ENCODE measurements around the gene F8. TPM values are rescaled to one million over a fixed set of nuclear protein-coding genes. Genes with fewer than 3 reads are reported as not detected.

F8 gene
- total and polyA plus RNA-seq, 2 donors from 2014 or later = 15.1 to 41.3 TPM

DNA sequence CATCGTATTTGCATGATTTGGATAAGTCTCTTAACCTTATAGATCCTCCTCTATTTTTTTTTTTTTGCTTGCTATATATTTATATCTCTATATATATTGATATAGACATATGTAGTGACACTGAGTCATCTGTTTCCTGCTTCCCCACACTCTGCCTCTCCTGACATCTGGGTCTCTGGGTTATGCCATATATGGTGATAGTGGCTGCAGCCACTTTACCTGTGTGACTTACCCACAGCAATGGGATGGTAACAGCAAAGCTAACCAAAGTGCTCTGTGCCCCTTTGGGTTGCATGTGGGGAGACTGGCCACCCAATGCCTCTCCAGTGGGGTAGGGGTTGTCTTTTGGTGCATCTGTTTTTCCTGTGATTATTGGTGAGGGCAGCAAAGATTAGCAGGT is 33.9 kb upstream of the F8 start:
- no peak for DNase-seq
- intact Hi-C loops (cut with DNase I) = no loop called here
- H3K27ac ChIP-seq (ENCODE audit: low read depth in 2 of 2, low read length in 2 of 2) = no peak overlapping the region
- H3K4me1 ChIP-seq (ENCODE audit: control insufficient read depth in 2 of 3, insufficient read depth in 2 of 3, low read depth in 1 of 3, low read length in 3 of 3) = peaks cover 0 to 10% (median 0%) of the 10 kb centered on the region in 3 donors
- no peak overlapping the region for H3K9ac ChIP-seq (ENCODE audit: low read length in 3 of 3)
- H3K27me3 ChIP-seq (ENCODE audit: control insufficient read depth, insufficient read depth, low read length) = no peaks in the 10 kb centered on the region
- no peak for TF ChIP-seq CTCF (IDR thresholded peaks at IDR 0.05; ENCODE audit: borderline replicate concordance, extremely low read depth, insufficient read depth)
- no peaks in the 10 kb centered on the region for H3K9me3 ChIP-seq (ENCODE audit: control insufficient read depth in 2 of 3, insufficient read depth in 1 of 3, low read length in 3 of 3)
- no peak for FAIRE-seq
- H3K36me3 ChIP-seq (ENCODE audit: control insufficient read depth in 2 of 3, insufficient read depth in 3 of 3, low read length in 3 of 3) = peaks cover 0 to 2% (median 0%) of the 10 kb centered on the region in 3 donors
- H3K4me3 ChIP-seq (ENCODE audit: low read length in 3 of 3) = no peak overlapping the region

GRCh38 chrX:155055494-155055893 is 33.0 kb upstream of the F8 start:
- Histone ChIP-seq H3K36me3 (ENCODE audit: control insufficient read depth in 2 of 3, insufficient read depth in 3 of 3, low read length in 3 of 3) (peaks cover 0 to 4% (median 0%) of the 10 kb centered on the region in 3 donors), H3K9ac (ENCODE audit: low read length in 3 of 3) (no peak overlapping the region), H3K4me1 (ENCODE audit: control insufficient read depth in 2 of 3, insufficient read depth in 2 of 3, low read depth in 1 of 3, low read length in 3 of 3) (peaks cover 0 to 10% (median 0%) of the 10 kb centered on the region in 3 donors), H3K9me3 (ENCODE audit: control insufficient read depth in 2 of 3, insufficient read depth in 1 of 3, low read length in 3 of 3) (no peaks in the 10 kb centered on the region), H3K27ac (ENCODE audit: low read depth in 2 of 2, low read length in 2 of 2) (no peak overlapping the region), H3K4me3 (ENCODE audit: low read length in 3 of 3) (no peak overlapping the region), H3K27me3 (ENCODE audit: control insufficient read depth, insufficient read depth, low read length) (no peaks in the 10 kb centered on the region)
- DNase-seq (no peak), FAIRE-seq (no peak)
- no peak for TF ChIP-seq CTCF (IDR thresholded peaks at IDR 0.05; ENCODE audit: borderline replicate concordance, extremely low read depth, insufficient read depth)
- intact Hi-C loops (cut with DNase I) = no loop called here

DNA sequence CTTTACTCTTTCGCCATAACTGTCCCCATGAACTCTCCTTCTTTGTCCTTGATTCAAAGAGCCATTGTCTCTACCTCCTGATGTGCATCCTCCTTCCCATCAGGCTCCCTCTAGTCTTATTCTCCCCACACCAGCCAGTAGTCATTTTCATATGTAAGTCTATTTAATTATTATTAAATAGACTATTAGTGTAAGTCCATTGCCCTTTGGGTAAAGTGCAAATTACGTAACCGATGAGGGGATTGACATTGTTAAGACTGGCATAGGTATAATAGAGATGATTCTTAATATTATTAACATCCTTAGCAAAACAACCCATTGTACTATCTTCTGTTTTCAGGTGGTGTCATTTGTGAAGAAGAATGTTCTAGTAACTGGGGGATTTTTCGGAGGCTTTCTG is 31.7 kb upstream of the F8 start:
- peaks cover 0 to 10% (median 0%) of the 10 kb centered on the region in 3 donors for H3K4me1 ChIP-seq (ENCODE audit: control insufficient read depth in 2 of 3, insufficient read depth in 2 of 3, low read depth in 1 of 3, low read length in 3 of 3)
- H3K9ac ChIP-seq (ENCODE audit: low read length in 3 of 3) = no peak overlapping the region
- DNase-seq (no peak), FAIRE-seq (no peak)
- H3K27me3 ChIP-seq (ENCODE audit: control insufficient read depth, insufficient read depth, low read length) = no peaks in the 10 kb centered on the region
- H3K36me3 ChIP-seq (ENCODE audit: control insufficient read depth in 2 of 3, insufficient read depth in 3 of 3, low read length in 3 of 3) = peaks cover 0 to 4% (median 0%) of the 10 kb centered on the region in 3 donors
- H3K4me3 ChIP-seq (ENCODE audit: low read length in 3 of 3) = no peak overlapping the region
- no peak for TF ChIP-seq CTCF (IDR thresholded peaks at IDR 0.05; ENCODE audit: borderline replicate concordance, extremely low read depth, insufficient read depth)
- intact Hi-C loops (cut with DNase I) = no loop called here
- H3K27ac ChIP-seq (ENCODE audit: low read depth in 2 of 2, low read length in 2 of 2) = no peak overlapping the region
- no peaks in the 10 kb centered on the region for H3K9me3 ChIP-seq (ENCODE audit: control insufficient read depth in 2 of 3, insufficient read depth in 1 of 3, low read length in 3 of 3)

DNA sequence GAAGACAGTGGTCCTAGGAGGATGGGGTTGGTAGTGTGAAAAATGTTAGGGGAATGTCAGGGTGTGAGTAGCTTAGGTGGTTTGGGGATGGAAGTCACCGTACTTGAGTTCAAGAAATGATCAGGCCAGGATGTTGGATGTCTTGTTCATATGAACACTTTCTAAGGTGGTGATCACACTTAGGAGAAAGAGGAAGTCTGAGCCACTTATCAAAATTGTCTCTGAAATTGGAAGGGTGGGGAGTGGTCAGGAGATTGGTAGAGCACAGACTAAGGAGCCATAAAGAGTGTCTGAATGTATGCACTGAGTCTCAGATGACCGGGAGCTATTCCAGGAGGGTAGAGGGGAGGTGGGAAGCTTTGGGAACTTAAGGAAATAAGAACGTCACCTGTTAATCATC is 31.1 kb upstream of the F8 start:
- DNase-seq (no peak), FAIRE-seq (no peak)
- no peak for TF ChIP-seq CTCF (IDR thresholded peaks at IDR 0.05; ENCODE audit: borderline replicate concordance, extremely low read depth, insufficient read depth)
- peak overlapping the region in 1 of 2 donors; percentile 37 for H3K27ac ChIP-seq (ENCODE audit: low read depth in 2 of 2, low read length in 2 of 2)
- peaks cover 0 to 10% (median 0%) of the 10 kb centered on the region in 3 donors for H3K4me1 ChIP-seq (ENCODE audit: control insufficient read depth in 2 of 3, insufficient read depth in 2 of 3, low read depth in 1 of 3, low read length in 3 of 3)
- intact Hi-C loops (cut with DNase I) = no loop called here
- no peaks in the 10 kb centered on the region for H3K27me3 ChIP-seq (ENCODE audit: control insufficient read depth, insufficient read depth, low read length)
- H3K4me3 ChIP-seq (ENCODE audit: low read length in 3 of 3) = no peak overlapping the region
- peaks cover 0 to 6% (median 0%) of the 10 kb centered on the region in 3 donors for H3K36me3 ChIP-seq (ENCODE audit: control insufficient read depth in 2 of 3, insufficient read depth in 3 of 3, low read length in 3 of 3)
- no peaks in the 10 kb centered on the region for H3K9me3 ChIP-seq (ENCODE audit: control insufficient read depth in 2 of 3, insufficient read depth in 1 of 3, low read length in 3 of 3)
- H3K9ac ChIP-seq (ENCODE audit: low read length in 3 of 3) = no peak overlapping the region

Data from kidney (tissue), 14 donors.